IMR-90 (cell line): ENCODE results near the gene XIRP1. TPM values are rescaled to one million over a fixed set of nuclear protein-coding genes. Genes with fewer than 3 reads are reported as not detected.

Experiments used
- ATAC-seq: fragments of 200-7000 bp; cut with Tn5 transposase; 2 replicates; pipeline ENCODE4 v1.9.1; 2020; ENCODE audit warnings: low read depth, mild to moderate bottlenecking, moderate library complexity
- BruUV-seq: library from RNA; stranded (reverse); fragments of 400-500 nt; replicated peaks from 2 replicates; lab custom pipeline; 2021; lab: Mats Ljungman, UMichigan
- CTCF ChIA-PET: fragments of 300-600 bp; formaldehyde crosslinking; extraction: SDS; loops from one replicate; lab custom pipeline; 2021; ENCODE audit warnings: antibody characterized with exemption; lab: Yijun Ruan, JAX
- POLR2A ChIA-PET: fragments of 300-600 bp; sonication (Branson Sonifier 250); formaldehyde crosslinking; loops from one replicate; lab custom pipeline; 2022; ENCODE audit warnings: antibody characterized with exemption; ENCODE audit not compliant: unreplicated experiment; lab: Charles Lee
- DNase-seq: peaks from one replicate; pipeline ENCODE4 v3.0.0; 2013
- H2AFZ ChIP-seq: replicated peaks from 2 replicates; pipeline ENCODE3; 2013; ENCODE audit warnings: low read length, mild to moderate bottlenecking; ENCODE audit not compliant: poor library complexity
- H2AK5ac ChIP-seq: 2 replicates; pipeline ENCODE4 v1.6.1; 2013; ENCODE audit warnings: low read depth, low read length, inconsistent platforms
- H2AK9ac ChIP-seq: replicated peaks from 2 replicates; pipeline ENCODE3; 2013; ENCODE audit warnings: mild to moderate bottlenecking, low read depth, low read length, moderate library complexity; ENCODE audit not compliant: poor library complexity
- H2BK120ac ChIP-seq: 2 replicates; pipeline ENCODE4 v1.6.1; 2013; ENCODE audit warnings: low read depth, low read length, inconsistent platforms
- H2BK15ac ChIP-seq: 3 replicates; pipeline ENCODE4 v1.6.1; 2013; ENCODE audit warnings: low read depth, low read length, inconsistent platforms
- H2BK20ac ChIP-seq: 2 replicates; pipeline ENCODE4 v1.6.1; 2013; ENCODE audit warnings: low read depth, mild to moderate bottlenecking, inconsistent platforms, low read length, moderate library complexity
- H2BK5ac ChIP-seq: 2 replicates; pipeline ENCODE4 v1.6.1; 2013; ENCODE audit warnings: mild to moderate bottlenecking, low read depth, low read length, inconsistent platforms; ENCODE audit not compliant: poor library complexity, severe bottlenecking
- H3K14ac ChIP-seq: replicated peaks from 2 replicates; pipeline ENCODE4 v1.6.1; 2013; ENCODE audit warnings: low read depth, low read length, inconsistent platforms
- H3K18ac ChIP-seq: 2 replicates; pipeline ENCODE4 v1.6.1; 2013; ENCODE audit warnings: low read depth, low read length, control low read depth
- H3K23ac ChIP-seq: 2 replicates; pipeline ENCODE4 v1.6.1; 2013; ENCODE audit warnings: low read depth, low read length, inconsistent platforms
- H3K27ac ChIP-seq: 2 replicates; pipeline ENCODE4 v1.5.1; 2013; ENCODE audit warnings: mild to moderate bottlenecking, control low read depth, low read length; ENCODE audit not compliant: insufficient read depth
- H3K27me3 ChIP-seq: 2 replicates; pipeline ENCODE4 v1.6.1; 2013; ENCODE audit warnings: low read length; ENCODE audit not compliant: control insufficient read depth, insufficient read depth
- H3K36me3 ChIP-seq: 2 replicates; pipeline ENCODE4 v1.6.1; 2013; ENCODE audit warnings: low read length, mixed read lengths; ENCODE audit not compliant: control insufficient read depth, insufficient read depth
- H3K4ac ChIP-seq: 2 replicates; pipeline ENCODE4 v1.6.1; 2013; ENCODE audit warnings: low read depth, low read length, inconsistent platforms
- H3K4me1 ChIP-seq: 2 replicates; pipeline ENCODE4 v1.6.1; 2013; ENCODE audit warnings: low read length, mixed read lengths; ENCODE audit not compliant: control insufficient read depth, insufficient read depth
- H3K4me2 ChIP-seq: 2 replicates; pipeline ENCODE4 v1.6.1; 2013; ENCODE audit warnings: low read depth, mild to moderate bottlenecking, control low read depth, low read length, moderate library complexity
- H3K4me3 ChIP-seq: 2 replicates; pipeline ENCODE4 v1.5.1; 2013; ENCODE audit warnings: low read depth, mild to moderate bottlenecking, control low read depth, low read length, moderate library complexity; ENCODE audit not compliant: insufficient read depth
- H3K56ac ChIP-seq: 2 replicates; pipeline ENCODE4 v1.6.1; 2013; ENCODE audit warnings: low read length, inconsistent platforms; ENCODE audit not compliant: insufficient read depth; ENCODE audit errors: extremely low read depth
- H3K79me1 ChIP-seq, 2 experiments: 2 replicates each; pipeline ENCODE4 v1.6.1; 2013; ENCODE audit warnings: low read length in 2 of 2, inconsistent platforms in 1 of 2, low read depth in 1 of 2
- H3K9ac ChIP-seq: 2 replicates; pipeline ENCODE4 v1.6.1; 2013; ENCODE audit warnings: low read depth, low read length, control low read depth
- H3K9me1 ChIP-seq: 2 replicates; pipeline ENCODE4 v1.6.1; 2013; ENCODE audit warnings: low read length, inconsistent platforms; ENCODE audit not compliant: insufficient read depth
- H3K9me3 ChIP-seq: 2 replicates; pipeline ENCODE4 v1.6.1; 2013; ENCODE audit warnings: low read length; ENCODE audit not compliant: control insufficient read depth, insufficient read depth
- H4K20me1 ChIP-seq: 2 replicates; pipeline ENCODE4 v1.6.1; 2013; ENCODE audit warnings: low read length, inconsistent platforms; ENCODE audit not compliant: insufficient read depth
- H4K5ac ChIP-seq: 2 replicates; pipeline ENCODE4 v1.6.1; 2013; ENCODE audit warnings: mild to moderate bottlenecking, low read depth, low read length, control low read depth
- H4K8ac ChIP-seq, 2 experiments: 2 replicates each; pipeline ENCODE4 v1.6.1; 2013; ENCODE audit warnings: low read depth in 2 of 2, low read length in 2 of 2, control low read depth in 1 of 2, inconsistent platforms in 1 of 2
- H4K91ac ChIP-seq: 2 replicates; pipeline ENCODE4 v1.6.1; 2013; ENCODE audit warnings: low read depth, low read length, inconsistent platforms; ENCODE audit not compliant: insufficient read depth
- CEBPB ChIP-seq: IDR thresholded peaks from 2 replicates; pipeline ENCODE4 v1.6.1; 2012; ENCODE audit warnings: low read depth, low read length, improper control_type of control experiment
- NFE2L2 ChIP-seq: fragments of 150-350 bp; IDR thresholded peaks from 2 replicates; pipeline ENCODE4 v1.6.1; 2016; ENCODE audit warnings: low read depth, mild to moderate bottlenecking, low read length
- RAD21 ChIP-seq: IDR thresholded peaks from 2 replicates; pipeline ENCODE4 v1.6.1; 2012; ENCODE audit warnings: low read length, improper control_type of control experiment
- SMC3 ChIP-seq: fragments of 150-350 bp; IDR thresholded peaks from 2 replicates; pipeline ENCODE4 v1.6.1; 2016; ENCODE audit warnings: low read depth, mild to moderate bottlenecking, antibody characterized with exemption, low read length, moderate library complexity
- WGBS, 2 experiments: methylation state at CpG; one replicate each; pipeline versions ENCODE4 v1.1.5 to v1.1.7; 2013; ENCODE audit warnings: missing lambda C conversion rate in 2 of 2; ENCODE audit not compliant: insufficient read length in 1 of 2; ENCODE audit errors: extremely low coverage in 2 of 2; 5-methylcytosine and 5-hydroxymethylcytosine counted together
- dilution Hi-C: fragments of 300-500 bp; cut with HindIII; formaldehyde crosslinking; loops from one replicate; pipeline ENCODE4 v1.14.3; 2018; ENCODE audit warnings: low sequenced_read_pairs; ENCODE audit not compliant: unreplicated experiment
- in situ Hi-C: fragments of 300-500 bp; cut with MboI; formaldehyde crosslinking; loops from 3 replicates; pipeline ENCODE4 v1.14.3; 2019; ENCODE audit warnings: low sequenced_read_pairs, inconsistent platforms, mixed read lengths
- intact Hi-C: fragments of 100-400 bp; cut with micrococcal nuclease; formaldehyde crosslinking; loops from 2 replicates; pipeline ENCODE4 v1.10.0; 2022
- polyA plus RNA-seq, 3 experiments: library from polyadenylated mRNA; depleted of rRNA; stranded (reverse); fragments of >200 nt; gene quantifications; 2 replicates each; pipeline ENCODE4 v1.2.3, GENCODE V29; 2012; ENCODE audit warnings: low replicate concordance in 1 of 3
- total RNA-seq: library from RNA; depleted of rRNA; stranded (reverse); fragments of >200 nt; gene quantifications from 2 replicates; pipeline ENCODE4 v1.2.3, GENCODE V29; 2012
- TF ChIP-seq, protein P1 (sequence below): fragments of 150-350 bp; IDR thresholded peaks from 2 replicates; pipeline ENCODE4 v1.6.1; 2016; ENCODE audit warnings: low read depth, mild to moderate bottlenecking, low read length, moderate library complexity, borderline replicate concordance
- TF ChIP-seq, protein P2 (sequence below): fragments of 150-350 bp; IDR thresholded peaks from 2 replicates; pipeline ENCODE4 v1.6.1; 2017; ENCODE audit warnings: mild to moderate bottlenecking, antibody characterized with exemption, low read length, low read depth
- TF ChIP-seq, protein P3 (sequence below): conservative IDR thresholded peaks from 2 replicates; pipeline ENCODE4 v1.5.1; 2012; ENCODE audit warnings: mild to moderate bottlenecking, low read depth, low read length, improper control_type of control experiment

XIRP1 gene
- total and polyA plus RNA-seq, 2 of the 4 experiments (the other 2 are of a cell fraction): under 0.01 to 0.07 TPM

DNA sequence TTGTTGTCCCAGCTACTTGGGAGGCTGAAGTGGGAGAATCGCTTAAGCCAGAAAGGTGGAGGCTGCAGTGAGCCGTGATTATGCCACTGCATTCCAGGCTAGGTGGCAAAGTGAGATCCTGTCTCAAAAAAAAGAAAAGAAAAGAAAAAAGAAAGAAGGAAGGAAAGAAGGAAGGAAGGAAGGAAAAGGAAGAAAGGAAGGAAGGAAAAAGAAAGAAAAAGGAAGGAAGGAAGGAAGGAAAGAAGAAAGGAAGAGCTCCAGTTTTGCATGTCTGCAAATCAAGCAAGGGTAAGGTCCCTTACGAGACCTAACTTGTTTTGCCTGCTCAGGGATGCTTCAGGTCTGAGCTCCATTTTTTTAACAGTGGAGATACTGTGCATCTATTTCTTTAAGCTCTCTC lies 3.6 kb upstream of the XIRP1 start:
- Histone ChIP-seq H3K27ac (no peak overlapping the region), H2BK15ac (no peak overlapping the region), H3K27me3 (peaks cover 2% of the 10 kb centered on the region; the same call in 1 of the 2 replicates), H3K79me1 (no peaks in the 10 kb centered on the region), H3K9ac (no peak overlapping the region), H4K91ac (no peak overlapping the region), H3K4ac (no peak overlapping the region), H2AFZ (no peak overlapping the region), H3K36me3 (no peaks in the 10 kb centered on the region), H2BK120ac (no peak overlapping the region), H4K5ac (no peak overlapping the region), H3K4me3 (no peak overlapping the region), H2BK20ac (no peak overlapping the region), H4K20me1 (no peaks in the 10 kb centered on the region; the same call in 1 of the 2 replicates), H2AK5ac (no peak overlapping the region), H3K18ac (no peak overlapping the region), H3K14ac (no peak overlapping the region), H3K9me1 (peaks cover 5% of the 10 kb centered on the region; the same call in 1 of the 2 replicates), H2BK5ac (no peak overlapping the region), H4K8ac (no peak overlapping the region), H3K56ac (no peak overlapping the region), H3K9me3 (no peaks in the 10 kb centered on the region), H2AK9ac (no peak overlapping the region), H3K23ac (no peak overlapping the region), H3K4me1 (peaks cover 12% of the 10 kb centered on the region), H3K4me2 (no peak overlapping the region)
- no peak for TF ChIP-seq NFE2L2
- TF ChIP-seq SMC3: no peak
- TF ChIP-seq, protein P1, sequence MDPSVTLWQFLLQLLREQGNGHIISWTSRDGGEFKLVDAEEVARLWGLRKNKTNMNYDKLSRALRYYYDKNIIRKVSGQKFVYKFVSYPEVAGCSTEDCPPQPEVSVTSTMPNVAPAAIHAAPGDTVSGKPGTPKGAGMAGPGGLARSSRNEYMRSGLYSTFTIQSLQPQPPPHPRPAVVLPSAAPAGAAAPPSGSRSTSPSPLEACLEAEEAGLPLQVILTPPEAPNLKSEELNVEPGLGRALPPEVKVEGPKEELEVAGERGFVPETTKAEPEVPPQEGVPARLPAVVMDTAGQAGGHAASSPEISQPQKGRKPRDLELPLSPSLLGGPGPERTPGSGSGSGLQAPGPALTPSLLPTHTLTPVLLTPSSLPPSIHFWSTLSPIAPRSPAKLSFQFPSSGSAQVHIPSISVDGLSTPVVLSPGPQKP: no peak
- TF ChIP-seq, protein P2, sequence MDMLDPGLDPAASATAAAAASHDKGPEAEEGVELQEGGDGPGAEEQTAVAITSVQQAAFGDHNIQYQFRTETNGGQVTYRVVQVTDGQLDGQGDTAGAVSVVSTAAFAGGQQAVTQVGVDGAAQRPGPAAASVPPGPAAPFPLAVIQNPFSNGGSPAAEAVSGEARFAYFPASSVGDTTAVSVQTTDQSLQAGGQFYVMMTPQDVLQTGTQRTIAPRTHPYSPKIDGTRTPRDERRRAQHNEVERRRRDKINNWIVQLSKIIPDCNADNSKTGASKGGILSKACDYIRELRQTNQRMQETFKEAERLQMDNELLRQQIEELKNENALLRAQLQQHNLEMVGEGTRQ: no peak
- TF ChIP-seq CEBPB: no peak
- TF ChIP-seq, protein P3, sequence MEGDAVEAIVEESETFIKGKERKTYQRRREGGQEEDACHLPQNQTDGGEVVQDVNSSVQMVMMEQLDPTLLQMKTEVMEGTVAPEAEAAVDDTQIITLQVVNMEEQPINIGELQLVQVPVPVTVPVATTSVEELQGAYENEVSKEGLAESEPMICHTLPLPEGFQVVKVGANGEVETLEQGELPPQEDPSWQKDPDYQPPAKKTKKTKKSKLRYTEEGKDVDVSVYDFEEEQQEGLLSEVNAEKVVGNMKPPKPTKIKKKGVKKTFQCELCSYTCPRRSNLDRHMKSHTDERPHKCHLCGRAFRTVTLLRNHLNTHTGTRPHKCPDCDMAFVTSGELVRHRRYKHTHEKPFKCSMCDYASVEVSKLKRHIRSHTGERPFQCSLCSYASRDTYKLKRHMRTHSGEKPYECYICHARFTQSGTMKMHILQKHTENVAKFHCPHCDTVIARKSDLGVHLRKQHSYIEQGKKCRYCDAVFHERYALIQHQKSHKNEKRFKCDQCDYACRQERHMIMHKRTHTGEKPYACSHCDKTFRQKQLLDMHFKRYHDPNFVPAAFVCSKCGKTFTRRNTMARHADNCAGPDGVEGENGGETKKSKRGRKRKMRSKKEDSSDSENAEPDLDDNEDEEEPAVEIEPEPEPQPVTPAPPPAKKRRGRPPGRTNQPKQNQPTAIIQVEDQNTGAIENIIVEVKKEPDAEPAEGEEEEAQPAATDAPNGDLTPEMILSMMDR: no peak
- TF ChIP-seq RAD21: no peak
- ATAC-seq: no peak
- 100% methylated on average over 2 of the region's 3 CpGs; no CpG with 5 or more reads in 1 of the 2 experiments for WGBS, 2 experiments
- BruUV-seq: no TSS peak
- in situ Hi-C loops: no loop called here
- dilution Hi-C loops: no loop called here
- CTCF ChIA-PET: no interaction called here
- intact Hi-C loops: no loop called here
- POLR2A ChIA-PET: no interaction called here
- DNase-seq: no peak
